ENCODE results near the gene CEP76. TPM values are rescaled to one million over a fixed set of nuclear protein-coding genes. Genes with fewer than 3 reads are reported as not detected.

Gene CEP76
- total RNA-seq, 1 donor from 2014 or later = 8.6 TPM

DNA sequence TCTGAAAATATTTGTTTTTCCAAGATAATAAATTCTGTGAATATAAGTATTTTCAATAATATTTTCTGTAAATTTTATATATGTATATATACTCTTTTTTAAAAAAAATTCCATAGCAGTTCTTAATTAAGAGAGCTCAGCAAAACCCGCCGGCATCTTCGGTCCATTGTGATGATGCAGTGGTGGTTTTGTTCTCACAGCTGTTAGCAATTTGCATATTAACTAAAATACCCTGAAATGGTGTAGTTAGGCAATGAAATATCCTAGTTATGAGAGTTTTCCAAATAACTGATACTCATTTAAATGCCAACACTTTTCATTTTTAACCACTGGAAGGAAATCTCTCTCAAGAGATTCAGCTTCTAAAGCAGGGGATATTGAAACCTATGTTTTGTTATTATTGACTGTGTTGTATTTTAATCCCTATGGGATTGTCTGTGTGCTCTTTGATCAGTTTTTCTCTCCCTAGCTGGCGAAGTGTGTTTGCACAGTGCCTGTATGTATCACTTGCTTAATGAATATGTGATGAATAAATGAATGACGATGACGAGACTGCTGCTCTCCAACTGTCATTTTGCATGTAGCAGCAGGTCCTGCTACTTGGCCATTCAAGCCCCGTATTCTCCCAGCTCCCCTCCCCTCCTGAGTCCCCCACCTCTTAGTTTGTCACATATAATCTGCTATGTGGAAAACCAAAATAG, 42.7 kb upstream of the CEP76 start:
- no peaks in the 10 kb centered on the region for H3K9me3 ChIP-seq
- no peaks in the 10 kb centered on the region for H3K4me1 ChIP-seq
- H3K27ac ChIP-seq = no peak overlapping the region
- TF ChIP-seq POLR2AphosphoS5 (IDR thresholded peaks at IDR 0.05; ENCODE audit: insufficient read depth in 1 of 2, low read depth in 1 of 2) (no peak), POLR2A (IDR thresholded peaks at IDR 0.05) (no peak)
- TF ChIP-seq, protein P1, sequence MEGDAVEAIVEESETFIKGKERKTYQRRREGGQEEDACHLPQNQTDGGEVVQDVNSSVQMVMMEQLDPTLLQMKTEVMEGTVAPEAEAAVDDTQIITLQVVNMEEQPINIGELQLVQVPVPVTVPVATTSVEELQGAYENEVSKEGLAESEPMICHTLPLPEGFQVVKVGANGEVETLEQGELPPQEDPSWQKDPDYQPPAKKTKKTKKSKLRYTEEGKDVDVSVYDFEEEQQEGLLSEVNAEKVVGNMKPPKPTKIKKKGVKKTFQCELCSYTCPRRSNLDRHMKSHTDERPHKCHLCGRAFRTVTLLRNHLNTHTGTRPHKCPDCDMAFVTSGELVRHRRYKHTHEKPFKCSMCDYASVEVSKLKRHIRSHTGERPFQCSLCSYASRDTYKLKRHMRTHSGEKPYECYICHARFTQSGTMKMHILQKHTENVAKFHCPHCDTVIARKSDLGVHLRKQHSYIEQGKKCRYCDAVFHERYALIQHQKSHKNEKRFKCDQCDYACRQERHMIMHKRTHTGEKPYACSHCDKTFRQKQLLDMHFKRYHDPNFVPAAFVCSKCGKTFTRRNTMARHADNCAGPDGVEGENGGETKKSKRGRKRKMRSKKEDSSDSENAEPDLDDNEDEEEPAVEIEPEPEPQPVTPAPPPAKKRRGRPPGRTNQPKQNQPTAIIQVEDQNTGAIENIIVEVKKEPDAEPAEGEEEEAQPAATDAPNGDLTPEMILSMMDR (IDR thresholded peaks at IDR 0.05) = no peak
- H3K27me3 ChIP-seq = no peaks in the 10 kb centered on the region
- no peaks in the 10 kb centered on the region for H3K36me3 ChIP-seq
- DNase-seq (ENCODE audit: extremely low spot score in 2 of 2) = no peak
- no peak overlapping the region for H3K4me3 ChIP-seq
- intact Hi-C loops (cut with DNase I) = no loop called here

DNA sequence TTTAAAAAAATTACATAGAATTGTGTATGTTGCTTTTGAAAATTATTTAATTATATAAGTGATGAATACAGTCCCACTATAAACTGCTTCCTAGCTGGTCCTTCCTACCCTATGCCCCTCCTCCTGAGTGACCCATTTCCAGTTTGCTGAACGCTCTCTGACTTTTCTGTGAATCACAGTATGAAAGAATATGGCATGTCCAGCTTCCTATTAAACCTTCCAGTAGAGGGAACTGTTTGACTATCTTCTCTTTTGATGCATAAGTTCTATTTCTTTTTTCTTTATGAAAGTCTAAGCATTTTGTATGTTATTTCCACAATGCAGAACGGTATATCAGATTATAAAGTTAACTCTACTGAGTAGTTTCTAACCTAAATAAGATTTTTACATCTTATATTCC, 41.6 kb upstream of the CEP76 start:
- no peak for TF ChIP-seq POLR2AphosphoS5 (IDR thresholded peaks at IDR 0.05; ENCODE audit: insufficient read depth in 1 of 2, low read depth in 1 of 2)
- TF ChIP-seq, protein P1 (IDR thresholded peaks at IDR 0.05) = peak in 2 of 3 experiments; percentile 35 to 43
- Histone ChIP-seq H3K4me3 (no peak overlapping the region), H3K36me3 (no peaks in the 10 kb centered on the region), H3K9me3 (no peaks in the 10 kb centered on the region), H3K4me1 (no peaks in the 10 kb centered on the region), H3K27ac (no peak overlapping the region), H3K27me3 (no peaks in the 10 kb centered on the region)
- intact Hi-C loops (cut with DNase I) = no loop called here
- no peak for DNase-seq (ENCODE audit: extremely low spot score in 2 of 2)

DNA sequence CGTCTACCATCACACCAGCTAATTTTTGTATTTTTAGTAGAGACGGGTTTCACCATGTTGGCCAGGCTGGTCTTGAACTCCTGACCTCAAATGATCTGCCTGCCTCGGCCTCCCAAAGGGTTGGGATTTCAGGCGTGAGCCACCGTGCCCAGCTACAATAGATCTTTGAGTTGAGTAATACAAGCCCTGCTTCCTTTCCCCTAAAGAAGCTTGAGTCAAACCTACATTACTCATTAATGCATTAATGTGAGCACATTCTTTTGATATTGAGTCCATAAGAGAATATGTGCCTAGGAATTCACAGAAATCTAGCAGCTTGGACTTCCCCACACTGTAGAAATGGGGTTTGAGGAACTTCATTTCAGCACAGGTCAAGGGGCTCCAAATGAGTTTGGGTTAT, 39.9 kb upstream of the CEP76 start:
- Histone ChIP-seq H3K9me3 (no peaks in the 10 kb centered on the region), H3K27ac (no peak overlapping the region), H3K27me3 (no peaks in the 10 kb centered on the region), H3K4me1 (no peaks in the 10 kb centered on the region), H3K4me3 (no peak overlapping the region), H3K36me3 (no peaks in the 10 kb centered on the region)
- DNase-seq (ENCODE audit: extremely low spot score in 2 of 2) = no peak
- intact Hi-C loops (cut with DNase I) = no loop called here
- TF ChIP-seq POLR2AphosphoS5 (IDR thresholded peaks at IDR 0.05; ENCODE audit: insufficient read depth in 1 of 2, low read depth in 1 of 2) (no peak), POLR2A (IDR thresholded peaks at IDR 0.05) (no peak)
- TF ChIP-seq, protein P1 (IDR thresholded peaks at IDR 0.05) = no peak

DNA sequence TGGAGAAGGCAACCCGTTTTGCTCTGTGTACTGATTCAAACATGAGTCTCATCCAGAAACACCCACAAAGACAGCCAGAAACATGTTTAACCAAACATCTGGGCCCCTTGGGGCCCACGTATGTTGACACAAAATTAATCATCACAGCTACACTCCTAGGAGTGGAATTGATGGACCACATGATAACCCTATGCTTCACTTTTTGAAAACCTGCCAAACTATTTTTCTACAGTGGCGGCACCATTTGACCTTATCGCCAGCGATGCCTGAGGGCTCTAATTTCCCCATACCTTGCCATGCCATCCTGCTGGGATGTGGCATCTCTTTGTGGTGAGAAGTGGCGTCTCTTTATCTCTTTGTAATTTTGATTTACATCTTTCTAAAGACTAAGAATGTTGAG, 38.8 kb upstream of the CEP76 start:
- no peak for TF ChIP-seq POLR2AphosphoS5 (IDR thresholded peaks at IDR 0.05; ENCODE audit: insufficient read depth in 1 of 2, low read depth in 1 of 2)
- TF ChIP-seq, protein P1 (IDR thresholded peaks at IDR 0.05) = no peak
- no peak for TF ChIP-seq POLR2A (IDR thresholded peaks at IDR 0.05)
- no peak overlapping the region for H3K27ac ChIP-seq
- no peaks in the 10 kb centered on the region for H3K36me3 ChIP-seq
- DNase-seq (ENCODE audit: extremely low spot score in 2 of 2) = no peak
- intact Hi-C loops (cut with DNase I) = no loop called here
- no peaks in the 10 kb centered on the region for H3K9me3 ChIP-seq
- no peaks in the 10 kb centered on the region for H3K27me3 ChIP-seq
- H3K4me3 ChIP-seq = no peak overlapping the region
- no peaks in the 10 kb centered on the region for H3K4me1 ChIP-seq

DNA sequence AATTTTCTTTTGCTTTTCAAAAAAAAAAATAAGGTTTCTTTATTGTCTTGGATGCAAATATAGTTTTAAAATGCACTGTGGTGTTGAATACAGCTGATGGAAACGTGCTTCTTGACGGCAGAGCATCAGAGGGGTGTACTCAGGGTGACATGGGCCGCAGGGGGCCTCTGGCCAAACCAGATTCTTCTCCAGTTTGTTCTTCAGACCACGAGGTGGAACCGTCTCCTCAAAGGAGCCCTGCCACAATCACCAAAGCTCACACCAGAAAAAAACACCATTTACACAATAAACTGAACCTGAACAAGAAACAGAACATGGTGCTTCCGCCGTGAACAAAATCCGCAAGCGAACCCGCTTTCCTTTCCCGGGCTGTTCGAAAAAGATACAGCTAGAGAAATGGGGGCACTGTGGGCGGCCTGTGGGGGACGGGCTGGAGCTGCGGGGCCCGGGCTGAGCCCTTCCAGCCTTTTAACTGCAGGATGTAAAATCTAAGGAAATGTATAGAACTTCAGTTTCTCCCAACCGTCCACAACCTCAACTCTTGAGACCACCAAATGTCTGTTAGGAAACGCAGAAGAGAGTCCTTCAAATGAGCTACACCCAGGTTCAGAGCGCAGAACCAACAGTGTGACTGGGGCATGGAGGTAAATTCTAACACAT, 34.9 kb upstream of the CEP76 start:
- Histone ChIP-seq H3K4me1 (no peaks in the 10 kb centered on the region), H3K4me3 (no peak overlapping the region), H3K36me3 (no peaks in the 10 kb centered on the region), H3K9me3 (no peaks in the 10 kb centered on the region), H3K27me3 (no peaks in the 10 kb centered on the region), H3K27ac (no peak overlapping the region)
- no peak for TF ChIP-seq POLR2A (IDR thresholded peaks at IDR 0.05)
- TF ChIP-seq POLR2AphosphoS5 (IDR thresholded peaks at IDR 0.05; ENCODE audit: insufficient read depth in 1 of 2, low read depth in 1 of 2) = no peak
- TF ChIP-seq, protein P1 (IDR thresholded peaks at IDR 0.05) = no peak
- DNase-seq (ENCODE audit: extremely low spot score in 2 of 2) = no peak
- intact Hi-C loops (cut with DNase I) = no loop called here

Measured in vagina (tissue), 2 donors.